Mesendoderm (in vitro differentiated cells): Measurements from ENCODE around the gene ADGRD1. TPM values are rescaled to one million over a fixed set of nuclear protein-coding genes. Genes with fewer than 3 reads are reported as not detected.
"Not testable (repeated sequence)": the region's sequence is repeated elsewhere in the genome, so short reads cannot be mapped to it uniquely, and the experiment has no call there.

ENCODE experiments used
- DNase-seq: peaks from one replicate; pipeline ENCODE4 v3.0.0; 2013
- H2AK5ac ChIP-seq: 2 replicates; pipeline ENCODE4 v1.6.1; 2013; ENCODE audit warnings: low read length, inconsistent platforms
- H2BK120ac ChIP-seq: 2 replicates; pipeline ENCODE4 v1.6.1; 2013; ENCODE audit warnings: low read depth, mild to moderate bottlenecking, low read length, moderate library complexity, mixed read lengths
- H2BK15ac ChIP-seq: replicated peaks from 2 replicates; pipeline ENCODE4 v1.6.1; 2013; ENCODE audit warnings: low read depth, mild to moderate bottlenecking, moderate library complexity
- H2BK5ac ChIP-seq: 2 replicates; pipeline ENCODE4 v1.6.1; 2013; ENCODE audit warnings: low read length, inconsistent platforms
- H3K18ac ChIP-seq: 2 replicates; pipeline ENCODE4 v1.6.1; 2013; ENCODE audit warnings: mild to moderate bottlenecking, low read length, mixed read lengths
- H3K23ac ChIP-seq: one replicate; pipeline ENCODE4 v1.6.1; 2013; ENCODE audit warnings: low read length
- H3K27ac ChIP-seq: 2 replicates; pipeline ENCODE4 v1.5.1; 2013; ENCODE audit warnings: low read depth, mild to moderate bottlenecking, inconsistent platforms, low read length, moderate library complexity
- H3K27me3 ChIP-seq: 2 replicates; pipeline ENCODE4 v1.6.1; 2013; ENCODE audit warnings: low read length, control low read depth, mild to moderate bottlenecking, inconsistent platforms; ENCODE audit not compliant: insufficient read depth, poor library complexity
- H3K36me3 ChIP-seq: 2 replicates; pipeline ENCODE4 v1.6.1; 2013; ENCODE audit warnings: low read length, inconsistent platforms; ENCODE audit not compliant: control insufficient read depth, insufficient read depth
- H3K4ac ChIP-seq: one replicate; pipeline ENCODE4 v1.6.1; 2013; ENCODE audit warnings: low read depth, mild to moderate bottlenecking, low read length, moderate library complexity
- H3K4me1 ChIP-seq: 2 replicates; pipeline ENCODE4 v1.6.1; 2013; ENCODE audit warnings: low read depth, low read length, inconsistent platforms; ENCODE audit not compliant: control insufficient read depth
- H3K4me2 ChIP-seq: 2 replicates; pipeline ENCODE4 v1.6.1; 2013; ENCODE audit warnings: low read length
- H3K4me3 ChIP-seq: 2 replicates; pipeline ENCODE4 v1.5.1; 2013; ENCODE audit warnings: mild to moderate bottlenecking, low read length
- H3K56ac ChIP-seq: one replicate; pipeline ENCODE4 v1.6.1; 2013; ENCODE audit warnings: low read length
- H3K79me1 ChIP-seq: 2 replicates; pipeline ENCODE4 v1.6.1; 2013; ENCODE audit warnings: low read length, inconsistent platforms
- H3K79me2 ChIP-seq: 2 replicates; pipeline ENCODE4 v1.6.1; 2013; ENCODE audit warnings: mild to moderate bottlenecking, low read length; ENCODE audit not compliant: control insufficient read depth, insufficient read depth
- H3K9ac ChIP-seq: 2 replicates; pipeline ENCODE4 v1.6.1; 2013; ENCODE audit warnings: low read length, inconsistent platforms
- H4K5ac ChIP-seq: one replicate; pipeline ENCODE4 v1.6.1; 2013; ENCODE audit warnings: low read length
- H4K8ac ChIP-seq: one replicate; pipeline ENCODE4 v1.6.1; 2013; ENCODE audit warnings: low read depth, mild to moderate bottlenecking, control low read depth, low read length, moderate library complexity
- WGBS: extraction: QIAGEN DNeasy Blood & Tissue Kit; methylation state at CpG from one replicate; pipeline ENCODE4 v1.1.7; 2013; ENCODE audit warnings: low lambda C conversion rate, missing lambda C conversion rate; ENCODE audit not compliant: insufficient coverage; ENCODE audit errors: extremely low coverage; 5-methylcytosine and 5-hydroxymethylcytosine counted together
- polyA plus RNA-seq, 2 experiments: library from polyadenylated mRNA; stranded (reverse); fragments of 200-250 nt; gene quantifications; one replicate each; pipeline ENCODE4 v1.2.3, GENCODE V29; 2013

The ADGRD1 gene
- polyA plus RNA-seq (2013, experiment 1 of 2), result 0.48 TPM
- polyA plus RNA-seq (2013, experiment 2 of 2), result 0.87 TPM

GRCh38 chr12:130953771-130954543 lies at the start of gene ADGRD1:
ADGRD1 (plus strand) TSS chr12:130953907; CDS start chr12:130954466, 559 bp downstream.
- H3K56ac ChIP-seq, result peak within 1 kb of the TSS; percentile 54
- no peaks in the 10 kb centered on the region for H3K79me1 ChIP-seq
- H3K36me3 ChIP-seq, result no peaks in the 10 kb centered on the region
- H2AK5ac ChIP-seq, result peak within 1 kb of the TSS; percentile 47
- no peak within 1 kb of the TSS for H4K8ac ChIP-seq
- H3K4me1 ChIP-seq, result peaks cover 10% of the 10 kb centered on the region
- no peak within 1 kb of the TSS for H3K18ac ChIP-seq
- H2BK120ac ChIP-seq, result no peak within 1 kb of the TSS
- peak within 1 kb of the TSS; percentile 4 for H3K4me2 ChIP-seq
- H3K23ac ChIP-seq, result no peak within 1 kb of the TSS
- H3K4me3 ChIP-seq, result no peak within 1 kb of the TSS
- no peak within 1 kb of the TSS for H3K27ac ChIP-seq
- H2BK15ac ChIP-seq, result no peak within 1 kb of the TSS
- peak; percentile 84 for DNase-seq
- H4K5ac ChIP-seq, result no peak within 1 kb of the TSS
- H3K27me3 ChIP-seq, result no peaks in the 10 kb centered on the region
- no peak within 1 kb of the TSS for H2BK5ac ChIP-seq
- peak within 1 kb of the TSS; percentile 4 for H3K9ac ChIP-seq
- WGBS, result no CpG with 5 or more reads among the region's 24 CpGs
- H3K79me2 ChIP-seq, result no peaks in the 10 kb centered on the region
- H3K4ac ChIP-seq, result no peak within 1 kb of the TSS

- no peak overlapping the region for H3K4me3 ChIP-seq
- H3K36me3 ChIP-seq, result no peaks in the 10 kb centered on the region
- H3K79me2 ChIP-seq, result no peaks in the 10 kb centered on the region
- no peak overlapping the region for H2AK5ac ChIP-seq
- H4K8ac ChIP-seq, result no peak overlapping the region
- H3K4ac ChIP-seq, result no peak overlapping the region
- no peak overlapping the region for H3K23ac ChIP-seq
- no peak overlapping the region for H3K56ac ChIP-seq
- no peak overlapping the region for H3K27ac ChIP-seq
- no peak overlapping the region for H2BK5ac ChIP-seq
- H3K4me2 ChIP-seq, result no peak overlapping the region
- no peak overlapping the region for H2BK15ac ChIP-seq
- no peak for DNase-seq
- WGBS, result no CpG with 5 or more reads among the region's 2 CpGs
- H3K9ac ChIP-seq, result no peak overlapping the region
- no peaks in the 10 kb centered on the region for H3K27me3 ChIP-seq
- H2BK120ac ChIP-seq, result no peak overlapping the region
- H3K79me1 ChIP-seq, result no peaks in the 10 kb centered on the region
- H4K5ac ChIP-seq, result no peak overlapping the region
- H3K18ac ChIP-seq, result no peak overlapping the region
- H3K4me1 ChIP-seq, result no peaks in the 10 kb centered on the region
Measured at GRCh38 chr12:130904064-130904463, 49.6 kb upstream of the ADGRD1 start.

DNA sequence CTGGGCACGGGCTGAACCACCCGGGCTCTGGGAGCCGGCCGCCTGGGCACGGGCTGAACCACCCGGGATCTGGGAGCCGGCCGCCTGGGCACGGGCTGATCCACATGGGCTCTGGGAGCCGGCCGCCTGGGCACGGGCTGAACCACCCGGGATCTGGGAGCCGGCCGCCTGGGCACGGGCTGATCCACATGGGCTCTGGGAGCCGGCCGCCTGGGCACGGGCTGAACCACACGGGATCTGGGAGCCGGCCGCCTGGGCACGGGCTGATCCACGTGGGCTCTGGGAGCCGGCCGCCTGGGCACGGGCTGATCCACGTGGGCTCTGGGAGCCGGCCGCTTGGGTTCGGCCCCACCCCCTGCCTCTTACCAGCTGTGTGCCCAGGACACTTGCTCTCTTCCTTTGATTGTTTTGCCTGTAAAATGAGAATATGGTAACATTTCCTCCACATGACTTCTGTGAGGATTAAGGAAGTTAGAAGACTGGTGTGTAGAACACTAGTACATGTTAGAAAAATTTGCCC lies 48.7 kb upstream of the ADGRD1 start:
- not testable (repeated sequence) for H4K5ac ChIP-seq, H3K23ac ChIP-seq, H3K56ac ChIP-seq, H3K79me2 ChIP-seq, H3K4me2 ChIP-seq, H2BK120ac ChIP-seq, H3K9ac ChIP-seq, H2BK15ac ChIP-seq, H2AK5ac ChIP-seq, H3K4ac ChIP-seq, H3K27me3 ChIP-seq, H3K18ac ChIP-seq, H3K4me3 ChIP-seq, DNase-seq, H2BK5ac ChIP-seq, H3K79me1 ChIP-seq, H3K36me3 ChIP-seq, H3K4me1 ChIP-seq, H3K27ac ChIP-seq, H4K8ac ChIP-seq
- WGBS, result no CpG with 5 or more reads among the region's 31 CpGs

DNA sequence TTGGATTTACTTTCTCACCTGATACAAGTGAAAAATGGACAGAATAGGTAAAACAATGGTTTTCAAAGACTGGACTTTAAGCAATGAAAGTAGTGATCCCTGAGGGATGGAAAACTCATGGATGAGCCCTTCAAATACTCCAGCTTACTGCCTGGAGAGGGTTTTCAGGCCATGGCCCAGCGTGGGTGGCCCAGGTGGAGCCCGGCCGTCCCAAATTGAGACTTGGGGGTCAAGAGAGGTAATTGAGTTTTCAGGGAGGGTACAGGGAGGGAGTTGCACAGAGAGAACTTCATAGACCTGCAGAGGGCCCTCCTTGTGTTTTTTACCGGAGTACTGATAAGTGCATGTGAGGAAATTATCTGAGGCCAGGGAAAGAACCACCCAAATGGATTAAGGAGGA lies 44.6 kb upstream of the ADGRD1 start:
- H3K56ac ChIP-seq, result no peak overlapping the region
- no peak overlapping the region for H2BK15ac ChIP-seq
- no peak overlapping the region for H3K4ac ChIP-seq
- H3K4me2 ChIP-seq, result no peak overlapping the region
- no peak overlapping the region for H4K5ac ChIP-seq
- no peak for DNase-seq
- H3K4me3 ChIP-seq, result no peak overlapping the region
- WGBS, result no CpG with 5 or more reads among the region's 4 CpGs
- no peak overlapping the region for H3K9ac ChIP-seq
- no peaks in the 10 kb centered on the region for H3K27me3 ChIP-seq
- no peak overlapping the region for H2AK5ac ChIP-seq
- no peaks in the 10 kb centered on the region for H3K4me1 ChIP-seq
- no peaks in the 10 kb centered on the region for H3K36me3 ChIP-seq
- H3K79me2 ChIP-seq, result no peaks in the 10 kb centered on the region
- no peak overlapping the region for H3K27ac ChIP-seq
- no peak overlapping the region for H4K8ac ChIP-seq
- no peak overlapping the region for H2BK5ac ChIP-seq
- H2BK120ac ChIP-seq, result no peak overlapping the region
- H3K23ac ChIP-seq, result no peak overlapping the region
- H3K18ac ChIP-seq, result no peak overlapping the region
- H3K79me1 ChIP-seq, result no peaks in the 10 kb centered on the region

GRCh38 chr12:130911193-130911592 lies 42.5 kb upstream of the ADGRD1 start:
- H3K79me1 ChIP-seq, result no peaks in the 10 kb centered on the region
- no peak overlapping the region for H3K9ac ChIP-seq
- no peak overlapping the region for H2BK15ac ChIP-seq
- H3K18ac ChIP-seq, result no peak overlapping the region
- no peak overlapping the region for H2BK5ac ChIP-seq
- no peaks in the 10 kb centered on the region for H3K27me3 ChIP-seq
- H3K4ac ChIP-seq, result no peak overlapping the region
- H3K4me2 ChIP-seq, result no peak overlapping the region
- no peaks in the 10 kb centered on the region for H3K79me2 ChIP-seq
- no peak for DNase-seq
- no peak overlapping the region for H3K23ac ChIP-seq
- H3K4me3 ChIP-seq, result no peak overlapping the region
- no peak overlapping the region for H4K8ac ChIP-seq
- whole genome bisulfite sequencing, result no CpG with 5 or more reads among the region's 1 CpG
- H2AK5ac ChIP-seq, result no peak overlapping the region
- no peak overlapping the region for H4K5ac ChIP-seq
- H3K27ac ChIP-seq, result no peak overlapping the region
- no peak overlapping the region for H3K56ac ChIP-seq
- H3K36me3 ChIP-seq, result no peaks in the 10 kb centered on the region
- no peaks in the 10 kb centered on the region for H3K4me1 ChIP-seq
- H2BK120ac ChIP-seq, result no peak overlapping the region

DNA sequence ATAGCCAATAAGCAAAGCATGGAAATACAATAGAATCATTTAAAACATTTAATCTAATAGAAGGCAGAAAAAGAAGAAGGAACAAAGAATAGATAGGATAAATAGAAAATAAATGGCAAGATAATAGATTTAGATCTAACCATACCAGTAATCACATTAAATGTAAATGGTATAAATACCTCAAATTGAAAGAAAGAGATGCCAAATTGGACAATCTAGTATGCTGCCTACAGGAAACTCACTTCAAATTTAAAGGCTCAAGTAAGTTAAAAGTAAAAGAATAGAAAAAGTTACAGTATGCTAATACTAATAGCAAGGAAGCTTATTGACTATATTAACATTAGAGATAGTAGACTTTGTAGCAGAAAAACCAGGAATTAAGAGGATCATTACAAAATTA lies 41.8 kb upstream of the ADGRD1 start:
- Histone ChIP-seq H2BK120ac (no peak overlapping the region), H3K9ac (no peak overlapping the region), H3K27ac (no peak overlapping the region), H2BK5ac (no peak overlapping the region), H3K27me3 (no peaks in the 10 kb centered on the region), H3K79me1 (no peaks in the 10 kb centered on the region), H2BK15ac (no peak overlapping the region), H3K23ac (no peak overlapping the region), H3K56ac (no peak overlapping the region), H2AK5ac (no peak overlapping the region), H3K79me2 (no peaks in the 10 kb centered on the region), H4K5ac (no peak overlapping the region), H3K36me3 (no peaks in the 10 kb centered on the region), H3K4me3 (no peak overlapping the region), H3K4me1 (no peaks in the 10 kb centered on the region), H3K4me2 (no peak overlapping the region), H3K18ac (no peak overlapping the region), H4K8ac (no peak overlapping the region), H3K4ac (no peak overlapping the region)
- no peak for DNase-seq
